ENCODE data around the gene EFHB. TPM values are rescaled to one million over a fixed set of nuclear protein-coding genes. Genes with fewer than 3 reads are reported as not detected.
A peak's percentile ranks its signal among the peaks of the same experiment; 100 is the strongest.
"Not testable (repeated sequence)": the region's sequence is repeated elsewhere in the genome, so short reads cannot be mapped to it uniquely, and the experiment has no call there.

EFHB gene
- total RNA-seq, 1 experiment from 2014 or later, result 1.6 TPM

- peak; percentile 47 for DNase-seq (ENCODE audit: low read depth)
Observed at GRCh38 chr3:19931767-19932188, 2.2 kb downstream of the EFHB start.

GRCh38 chr3:19931180-19931692 lies 2.8 kb downstream of the EFHB start:
- DNase-seq (ENCODE audit: low read depth), result no peak

GRCh38 chr3:19920401-19921080 lies 13.5 kb downstream of the EFHB start:
- no peak for DNase-seq (ENCODE audit: low read depth)

- no peak for DNase-seq (ENCODE audit: low read depth)
Observed at GRCh38 chr3:19917167-19917566, 16.9 kb downstream of the EFHB start.

- DNase-seq (ENCODE audit: low read depth), result no peak
Observed at GRCh38 chr3:19911452-19911851, 22.6 kb downstream of the EFHB start.

- no peak for DNase-seq (ENCODE audit: low read depth)
Observed at GRCh38 chr3:19907523-19907922, 26.5 kb downstream of the EFHB start.

- DNase-seq (ENCODE audit: low read depth), result no peak
Observed at GRCh38 chr3:19903649-19904048, 30.4 kb downstream of the EFHB start.

GRCh38 chr3:19901918-19902317 lies 32.1 kb downstream of the EFHB start:
- no peak for DNase-seq (ENCODE audit: low read depth)

- peak; percentile 10 for DNase-seq (ENCODE audit: low read depth)
Observed at GRCh38 chr3:19901337-19901736, 32.7 kb downstream of the EFHB start.

GRCh38 chr3:19899833-19900232 lies 34.2 kb downstream of the EFHB start:
- DNase-seq (ENCODE audit: low read depth), result not testable (repeated sequence)

- no peak for DNase-seq (ENCODE audit: low read depth)
Observed at GRCh38 chr3:19899264-19899663, 34.8 kb downstream of the EFHB start.

- DNase-seq (ENCODE audit: low read depth), result peak; percentile 13
Observed at GRCh38 chr3:19898721-19899120, 35.3 kb downstream of the EFHB start.

- no peak for DNase-seq (ENCODE audit: low read depth)
Observed at GRCh38 chr3:19891740-19892139, 42.3 kb downstream of the EFHB start.

GRCh38 chr3:19888428-19889152 lies 45.4 kb downstream of the EFHB start:
- peak; percentile 17 for DNase-seq (ENCODE audit: low read depth)

- DNase-seq (ENCODE audit: low read depth), result not testable (repeated sequence)
Observed at GRCh38 chr3:19887122-19887521, 46.9 kb downstream of the EFHB start.

- DNase-seq (ENCODE audit: low read depth), result no peak
Observed at GRCh38 chr3:19886404-19886803, 47.6 kb downstream of the EFHB start.

GRCh38 chr3:19885468-19885867 lies 48.5 kb downstream of the EFHB start:
- DNase-seq (ENCODE audit: low read depth), result peak; percentile 50

GRCh38 chr3:19881852-19882251 lies 52.2 kb downstream of the EFHB start:
- no peak for DNase-seq (ENCODE audit: low read depth)

GRCh38 chr3:19881036-19881435 lies 53.0 kb downstream of the EFHB start:
- DNase-seq (ENCODE audit: low read depth), result no peak

GRCh38 chr3:19877656-19878055 lies 56.4 kb downstream of the EFHB start:
- no peak for DNase-seq (ENCODE audit: low read depth)

- peak; percentile 54 for DNase-seq (ENCODE audit: low read depth)
Observed at GRCh38 chr3:19866751-19867347, 67.2 kb downstream of the EFHB start.

- not testable (repeated sequence) for DNase-seq (ENCODE audit: low read depth)
Observed at GRCh38 chr3:19855318-19855717, 78.7 kb downstream of the EFHB start.

GRCh38 chr3:19846609-19847008 lies 87.4 kb downstream of the EFHB start:
- not testable (repeated sequence) for DNase-seq (ENCODE audit: low read depth)

Measured in RPMI7951 (cell line).